HG02885 (cell line): ENCODE data around the gene PAX5.
"Not testable (repeated sequence)": the region's sequence is repeated elsewhere in the genome, so short reads cannot be mapped to it uniquely, and the experiment has no call there.

ENCODE experiments used
- ATAC-seq: cut with Tn5 transposase; IDR thresholded peaks from one replicate; pipeline ENCODE4 v1.9.1; 2021; ENCODE audit warnings: mild to moderate bottlenecking; ENCODE audit not compliant: unreplicated experiment, poor library complexity

PAX5 gene

DNA sequence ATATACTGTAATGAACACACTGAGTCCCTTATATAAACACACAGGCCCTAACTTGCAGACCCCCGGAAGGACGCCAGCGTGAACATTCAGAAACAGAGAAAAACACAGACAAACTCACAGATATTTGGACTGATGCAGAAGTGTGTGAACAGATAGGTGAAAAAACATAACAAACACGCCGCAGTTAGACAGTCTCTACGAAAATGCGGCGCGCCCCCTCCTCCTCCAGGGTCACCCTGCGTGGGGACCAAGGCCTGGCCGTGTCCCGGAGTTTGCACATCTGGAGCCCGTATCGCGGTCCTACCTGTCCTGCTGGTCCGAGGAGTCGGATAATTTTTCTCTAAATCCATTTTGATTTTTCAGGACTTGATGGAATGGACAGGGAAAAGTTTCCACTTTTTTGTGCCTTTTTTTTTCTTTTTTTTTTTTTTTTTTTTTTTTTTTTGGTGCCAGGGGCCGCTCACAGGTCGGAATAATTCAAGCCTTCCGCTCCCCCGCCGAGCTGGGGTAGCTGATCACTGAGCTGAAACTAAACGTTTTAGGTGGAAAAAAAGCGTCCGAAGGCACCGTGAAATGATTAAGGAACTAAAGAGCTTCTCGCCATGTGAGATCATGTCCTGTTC is at the start of gene PAX5:
TSS of gene PAX5 (minus strand) at position 587 of the 623 bp plus-strand sequence. CDS start at position 350, 237 bp downstream.
- ATAC-seq: no peak

- no peak for ATAC-seq
Measured at GRCh38 chr9:37083654-37084053, 49.6 kb upstream of the PAX5 start.

DNA sequence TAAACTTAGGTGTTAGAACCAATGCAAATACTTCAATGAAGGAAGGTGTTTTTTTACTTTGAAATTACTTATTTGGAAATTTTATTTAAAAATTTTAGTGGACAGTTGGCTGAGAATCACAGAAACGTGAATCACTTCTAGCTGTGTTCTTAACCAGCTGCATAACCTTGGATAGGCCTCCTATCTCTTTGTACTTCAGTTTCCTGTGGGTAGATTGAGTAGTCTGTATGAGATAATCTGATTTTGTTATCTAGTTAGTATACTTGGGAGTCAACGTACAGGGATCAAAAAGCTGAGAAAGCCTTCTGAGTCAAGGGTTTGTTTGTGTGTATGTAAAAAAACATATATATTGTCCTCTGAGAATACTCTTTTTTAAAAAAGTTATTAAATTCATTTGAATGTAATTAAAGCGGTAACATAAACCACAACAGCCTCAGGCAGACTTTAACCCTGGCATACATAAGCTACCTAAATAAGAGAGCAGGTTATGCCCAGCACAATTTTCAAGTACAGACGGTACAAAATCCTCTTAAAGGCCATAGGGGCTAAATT is 48.2 kb upstream of the PAX5 start:
- ATAC-seq: no peak

DNA sequence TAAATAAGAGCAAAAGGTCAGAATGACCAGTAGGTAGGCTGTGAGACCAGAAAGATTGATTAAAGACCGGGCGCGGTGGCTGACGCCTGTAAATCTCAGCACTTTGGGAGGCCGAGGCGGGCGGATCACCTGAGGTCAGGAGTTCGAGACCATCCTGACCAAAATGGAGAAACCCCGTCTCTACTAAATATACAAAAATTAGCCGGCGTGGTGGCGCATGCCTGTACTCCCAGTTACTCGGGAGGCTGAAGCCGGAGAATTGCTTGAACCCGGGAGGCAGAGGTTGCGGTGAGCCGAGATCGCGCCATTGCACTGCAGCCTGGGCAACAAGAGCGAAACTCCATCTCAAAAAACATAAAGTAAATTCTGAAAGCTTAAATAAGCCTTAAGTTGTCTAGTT is 47.4 kb upstream of the PAX5 start:
- ATAC-seq: not testable (repeated sequence)

- ATAC-seq: peak; percentile 19
Measured at GRCh38 chr9:37080165-37080628, 46.1 kb upstream of the PAX5 start.

- ATAC-seq: peak; percentile 90
Measured at GRCh38 chr9:37079370-37080164, 45.5 kb upstream of the PAX5 start.

- ATAC-seq: peak; percentile 30
Measured at GRCh38 chr9:37074790-37075189, 40.7 kb upstream of the PAX5 start.

DNA sequence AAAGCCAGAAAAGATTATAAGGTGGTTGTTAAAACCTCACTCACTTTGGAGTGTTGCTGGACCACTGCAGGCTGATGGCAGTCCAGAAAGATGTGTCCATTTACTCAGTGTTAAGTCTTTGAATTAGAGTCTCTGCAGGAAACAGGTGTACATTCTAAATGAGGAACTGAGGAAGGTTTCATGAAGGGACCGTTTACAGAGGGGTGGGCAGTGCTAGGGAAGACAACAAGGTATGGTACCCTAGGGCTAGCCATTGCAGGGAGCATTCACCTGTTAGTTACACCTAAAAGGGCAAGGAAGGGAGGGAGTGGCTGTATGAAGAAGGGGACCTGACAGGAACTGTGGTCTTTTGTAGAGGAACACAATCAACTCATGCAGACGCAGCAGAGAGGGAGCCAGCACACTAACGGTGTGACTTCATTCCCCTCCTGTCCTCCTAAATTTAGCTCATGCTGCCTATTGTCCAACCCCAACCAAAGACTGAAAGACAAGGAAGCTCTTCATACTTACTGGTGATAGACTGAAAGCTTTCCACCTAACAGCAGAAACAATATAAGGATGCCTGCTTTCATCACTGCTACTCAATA is 32.2 kb upstream of the PAX5 start:
- peak; percentile 75 for ATAC-seq

DNA sequence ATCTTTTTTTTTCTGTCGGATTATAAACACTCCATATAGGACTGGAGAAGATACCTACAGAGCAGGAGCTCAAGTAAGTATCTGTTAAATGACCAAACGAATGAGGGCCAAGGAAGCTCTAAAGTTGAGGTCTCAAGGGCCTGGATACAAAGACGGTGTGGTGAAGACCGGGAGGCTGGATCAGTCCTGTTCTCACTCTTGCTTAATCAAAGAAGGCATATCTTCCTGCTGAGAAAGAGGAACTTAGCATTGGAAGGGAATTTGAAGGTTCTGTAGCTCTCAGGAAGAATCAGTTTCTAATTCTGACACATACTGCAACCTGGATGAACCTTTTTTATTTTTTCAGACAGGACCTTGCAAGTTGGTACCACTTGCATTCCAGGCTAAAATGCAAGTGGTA is 28.3 kb upstream of the PAX5 start:
- no peak for ATAC-seq

GRCh38 chr9:37061768-37062167 is 27.7 kb upstream of the PAX5 start:
- no peak for ATAC-seq

DNA sequence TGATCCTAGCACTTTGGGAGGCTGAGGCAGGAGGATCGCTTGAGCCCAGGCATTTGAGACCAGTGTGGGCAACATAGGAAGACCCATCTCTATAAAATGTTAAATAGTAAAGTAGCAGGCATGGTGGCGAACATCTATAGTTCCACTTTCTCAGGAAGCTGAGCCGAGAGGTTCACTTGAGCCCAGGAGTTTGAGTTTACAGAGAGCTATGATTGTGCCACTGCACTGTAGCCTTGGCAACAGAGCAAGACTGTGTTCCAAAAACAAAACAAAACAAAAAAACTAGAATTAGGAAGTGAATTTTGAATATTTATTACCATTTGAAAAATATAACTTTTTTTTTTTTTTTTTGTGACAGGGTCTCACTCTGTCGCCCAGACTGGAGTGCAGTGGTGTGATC is 26.8 kb upstream of the PAX5 start:
- no peak for ATAC-seq

GRCh38 chr9:37056046-37056920 is 22.2 kb upstream of the PAX5 start:
- ATAC-seq: no peak

DNA sequence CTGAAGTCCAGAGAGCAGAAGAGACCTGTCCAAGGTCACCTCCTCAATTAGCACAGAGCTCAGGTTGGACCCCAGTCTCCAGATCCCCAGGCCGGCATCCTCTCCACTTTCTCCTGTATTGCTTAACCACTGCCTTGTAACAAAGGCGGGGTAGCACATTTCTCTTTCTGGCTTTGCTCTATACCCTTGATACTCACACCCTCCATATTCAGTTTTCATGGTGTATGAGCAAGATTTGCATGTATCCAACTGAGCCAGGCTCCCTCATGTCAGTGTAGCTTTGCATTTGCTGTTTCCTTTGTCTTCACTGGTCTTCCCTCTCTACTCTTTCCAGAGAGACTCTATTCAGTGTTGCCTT is 20.3 kb upstream of the PAX5 start:
- ATAC-seq: not testable (repeated sequence)

GRCh38 chr9:37053684-37054362 is 19.8 kb upstream of the PAX5 start:
- no peak for ATAC-seq

DNA sequence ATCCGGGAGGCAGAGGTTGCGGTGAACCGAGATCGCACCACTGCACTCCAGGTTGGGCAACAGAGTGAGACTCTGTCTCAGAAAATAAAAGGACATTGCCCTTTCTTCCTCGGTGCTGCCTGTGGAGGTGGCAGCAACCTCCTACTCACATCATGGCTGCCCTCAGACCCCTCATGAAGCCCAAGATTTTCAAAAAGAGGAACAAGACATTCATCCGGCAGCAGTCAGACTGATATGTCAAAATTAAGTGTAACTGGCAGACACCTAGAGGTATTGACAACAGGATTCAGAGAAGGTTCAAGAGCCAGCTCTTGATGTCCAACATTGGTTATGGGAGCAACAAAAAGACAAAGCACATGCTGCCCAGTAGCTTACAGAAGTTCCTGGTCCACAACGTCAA is 12.6 kb upstream of the PAX5 start:
- no peak for ATAC-seq

DNA sequence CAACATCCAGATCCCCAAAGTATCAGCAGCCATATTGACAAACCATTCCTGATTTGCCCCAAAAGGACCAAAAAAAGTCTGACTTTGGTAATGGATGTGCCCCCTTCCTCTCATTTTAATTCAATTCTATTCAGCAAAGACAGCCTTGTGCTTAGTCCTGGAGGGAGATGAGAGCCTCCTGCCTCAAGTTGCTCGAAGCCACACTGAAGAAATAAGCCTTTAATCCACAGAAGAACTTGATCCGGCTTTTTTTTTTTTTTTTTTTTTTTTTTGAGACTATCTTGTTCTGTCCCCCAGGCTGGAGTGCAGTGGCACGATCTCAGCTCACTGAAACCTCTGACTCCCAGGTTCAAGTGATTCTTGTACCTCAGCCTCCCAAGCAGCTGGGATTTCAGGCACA is 8.4 kb upstream of the PAX5 start:
- ATAC-seq: no peak

GRCh38 chr9:37040508-37041127 is 6.5 kb upstream of the PAX5 start:
- ATAC-seq: no peak

DNA sequence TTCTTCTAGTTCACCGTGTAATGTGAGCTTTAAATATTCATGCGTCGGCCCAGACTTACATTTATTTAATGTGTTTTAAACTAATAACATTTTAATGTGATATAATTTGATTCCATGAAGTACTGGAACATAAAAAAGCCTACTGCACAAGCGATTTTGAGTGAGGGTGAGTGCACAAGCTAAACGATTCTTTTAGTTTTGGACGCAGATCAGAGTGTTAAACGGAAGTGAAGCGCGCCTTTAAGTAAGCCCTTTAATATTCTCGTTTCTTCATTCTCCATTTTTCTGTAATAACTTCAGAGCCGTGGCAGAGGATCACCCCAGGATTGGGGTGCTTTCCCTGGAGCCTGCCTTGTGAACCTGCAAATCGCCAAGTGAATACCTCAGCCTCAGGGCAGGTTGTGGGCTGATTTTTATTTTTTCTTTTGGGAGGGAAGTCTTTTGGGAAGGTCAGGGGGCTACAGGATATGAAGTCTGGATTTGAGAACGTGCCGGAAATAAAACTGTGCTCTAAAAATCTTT is 4.9 kb upstream of the PAX5 start:
- no peak for ATAC-seq

- no peak for ATAC-seq
Measured at GRCh38 chr9:37038302-37038942, 4.4 kb upstream of the PAX5 start.
